Transverse colon (tissue), 3 donors: ENCODE measurements around the gene GSTCD.

Source experiments
- CTCF ChIP-seq, 5 experiments: fragments of 200-600 bp in 3 of 5; fragments of 450-650 bp in 2 of 5; sonication (generic) in 3 of 5; IDR thresholded peaks; 1 replicate in 2 of 5; 2 replicates in 3 of 5; pipeline ENCODE4 v1.5.1; 2016 to 2017; ENCODE audit warnings: antibody characterized with exemption in 5 of 5, inconsistent platforms in 3 of 5, mild to moderate bottlenecking in 2 of 5, moderate library complexity in 1 of 5
- POLR2A ChIP-seq: fragments of 450-650 bp; IDR thresholded peaks from one replicate; pipeline ENCODE4 v1.6.1; 2016; ENCODE audit warnings: antibody characterized with exemption, mild to moderate bottlenecking, moderate library complexity

GRCh38 chr4:105871997-105872396 is 163.4 kb downstream of the GSTCD start:
- no peak for TF ChIP-seq CTCF (IDR thresholded peaks at IDR 0.05)
- TF ChIP-seq POLR2A = no peak
